MM.1S (cell line): ENCODE results near the gene SLC6A8.

ENCODE experiments used
- CTCF ChIP-seq: fragments of 300-600 bp; sonication (generic); IDR thresholded peaks from 2 replicates; pipeline ENCODE4 v1.5.1; 2016; ENCODE audit warnings: antibody characterized with exemption, low read length, mixed read lengths
- EZH2phosphoT487 ChIP-seq: fragments of 300-600 bp; sonication (generic); IDR thresholded peaks from 2 replicates; pipeline ENCODE4 v1.6.1; 2018; ENCODE audit warnings: antibody characterized with exemption, low read length

- TF ChIP-seq CTCF (no peak), EZH2phosphoT487 (no peak)
These were observed 2.7 kb downstream of the SLC6A8 start for GRCh38 chrX:153690466-153690865.
